T-helper 22 cell (primary cell): Measurements from ENCODE around the gene OR2T3.
"Not testable (repeated sequence)": the region's sequence is repeated elsewhere in the genome, so short reads cannot be mapped to it uniquely, and the experiment has no call there.

Experiments
- DNase-seq: peaks from one replicate; pipeline ENCODE4 v3.0.0-alpha.2; 2020; ENCODE audit warnings: low read depth

Gene OR2T3

GRCh38 chr1:248473051-248473450 lies at the start of gene OR2T3:
Gene OR2T3, plus strand, starts transcription at chr1:248473351. Its CDS starts 0 bp downstream, at chr1:248473351.
- DNase-seq = not testable (repeated sequence)

GRCh38 chr1:248427526-248428191 lies 45.5 kb upstream of the OR2T3 start:
- DNase-seq = not testable (repeated sequence)

GRCh38 chr1:248428192-248428533 lies 45.0 kb upstream of the OR2T3 start:
- DNase-seq = not testable (repeated sequence)

GRCh38 chr1:248431683-248432082 lies 41.5 kb upstream of the OR2T3 start:
- DNase-seq = not testable (repeated sequence)

- DNase-seq = not testable (repeated sequence)
These were observed 41.0 kb upstream of the OR2T3 start for GRCh38 chr1:248432201-248432600.

GRCh38 chr1:248433811-248434415 lies 39.2 kb upstream of the OR2T3 start:
- not testable (repeated sequence) for DNase-seq

GRCh38 chr1:248434913-248435312 lies 38.2 kb upstream of the OR2T3 start:
- not testable (repeated sequence) for DNase-seq

- DNase-seq = not testable (repeated sequence)
These were observed 36.8 kb upstream of the OR2T3 start for GRCh38 chr1:248436303-248436702.

- not testable (repeated sequence) for DNase-seq
These were observed 34.5 kb upstream of the OR2T3 start for GRCh38 chr1:248438668-248439067.

GRCh38 chr1:248439283-248439682 lies 33.9 kb upstream of the OR2T3 start:
- not testable (repeated sequence) for DNase-seq

GRCh38 chr1:248442500-248443277 lies 30.5 kb upstream of the OR2T3 start:
- DNase-seq = not testable (repeated sequence)

- DNase-seq = not testable (repeated sequence)
These were observed 28.5 kb upstream of the OR2T3 start for GRCh38 chr1:248444603-248445002.

GRCh38 chr1:248445399-248445798 lies 27.8 kb upstream of the OR2T3 start, which contains the start of gene OR2T2:
Gene OR2T2, plus strand, starts transcription at chr1:248445637. Its CDS starts 7,161 bp downstream, at chr1:248452798.
- not testable (repeated sequence) for DNase-seq

GRCh38 chr1:248448409-248449074 lies 24.6 kb upstream of the OR2T3 start:
- not testable (repeated sequence) for DNase-seq

GRCh38 chr1:248449821-248450465 lies 23.2 kb upstream of the OR2T3 start:
- DNase-seq = not testable (repeated sequence)

GRCh38 chr1:248450466-248451145 lies 22.5 kb upstream of the OR2T3 start:
- not testable (repeated sequence) for DNase-seq

GRCh38 chr1:248453619-248454018 lies 19.5 kb upstream of the OR2T3 start:
- DNase-seq = not testable (repeated sequence)

- DNase-seq = not testable (repeated sequence)
These were observed 18.1 kb upstream of the OR2T3 start for GRCh38 chr1:248455045-248455444.

- DNase-seq = not testable (repeated sequence)
These were observed 16.5 kb upstream of the OR2T3 start for GRCh38 chr1:248456635-248457034.

- DNase-seq = not testable (repeated sequence)
These were observed 14.0 kb upstream of the OR2T3 start for GRCh38 chr1:248459117-248459516.

- no peak for DNase-seq
These were observed 2.0 kb upstream of the OR2T3 start for GRCh38 chr1:248471154-248471553.
